Stimulated activated CD8-positive, alpha-beta memory T cell treated with anti-CD3 and anti-CD28 coated beads, Interleukin-12 subunit alpha, Interleukin-12 subunit beta, amount 100 ng/mL, for 4 hours (primary cell): Measurements from ENCODE around the gene YY1.
A peak's percentile ranks its signal among the peaks of the same experiment; 100 is the strongest.
"Not testable (repeated sequence)": the region's sequence is repeated elsewhere in the genome, so short reads cannot be mapped to it uniquely, and the experiment has no call there.

Experiments used
- DNase-seq: peaks from one replicate; pipeline ENCODE4 v3.0.0-alpha.2; 2020; ENCODE audit warnings: low read depth

The YY1 gene

GRCh38 chr14:100213956-100214769 is 24.8 kb upstream of the YY1 start:
- peak; percentile 90 for DNase-seq

- no peak for DNase-seq
These were observed 24.2 kb upstream of the YY1 start for GRCh38 chr14:100214770-100215083.

- no peak for DNase-seq
These were observed 23.5 kb upstream of the YY1 start for GRCh38 chr14:100215330-100215885.

- DNase-seq: no peak
These were observed 19.7 kb upstream of the YY1 start for GRCh38 chr14:100219126-100219785.

- DNase-seq: peak; percentile 39
These were observed 17.3 kb upstream of the YY1 start for GRCh38 chr14:100221533-100222223.

GRCh38 chr14:100222224-100223093 is 16.5 kb upstream of the YY1 start:
- DNase-seq: no peak

- no peak for DNase-seq
These were observed 15.4 kb upstream of the YY1 start for GRCh38 chr14:100223332-100224201.

GRCh38 chr14:100224229-100224866 is 14.6 kb upstream of the YY1 start:
- DNase-seq: no peak

GRCh38 chr14:100225169-100225568 is 13.8 kb upstream of the YY1 start:
- no peak for DNase-seq

GRCh38 chr14:100230361-100230760 is 8.6 kb upstream of the YY1 start:
- no peak for DNase-seq

- no peak for DNase-seq
These were observed 4.4 kb upstream of the YY1 start for GRCh38 chr14:100234511-100234910.

- not testable (repeated sequence) for DNase-seq
These were observed 2.6 kb upstream of the YY1 start for GRCh38 chr14:100236271-100236818.

GRCh38 chr14:100236881-100237280 is 2.1 kb upstream of the YY1 start:
- no peak for DNase-seq

- DNase-seq: no peak
These were observed 1.1 kb upstream of the YY1 start for GRCh38 chr14:100237735-100238418.

- DNase-seq: peak; percentile 11
These were observed 381 bp downstream of the YY1 start for GRCh38 chr14:100239211-100239839.

- peak; percentile 80 for DNase-seq
These were observed 1.1 kb downstream of the YY1 start for GRCh38 chr14:100239840-100240667.

- DNase-seq: no peak
These were observed 1.7 kb downstream of the YY1 start for GRCh38 chr14:100240668-100241032.

- no peak for DNase-seq
These were observed 2.3 kb downstream of the YY1 start for GRCh38 chr14:100241279-100241678.
